GM10248 (cell line): ENCODE results near the gene CALN1.

ENCODE experiments used
- CTCF ChIA-PET: fragments of 300-600 bp; sonication (Branson Sonifier 250); formaldehyde crosslinking; extraction: SDS; loops from one replicate; lab custom pipeline; 2021; ENCODE audit warnings: antibody characterized with exemption; lab: Yijun Ruan, JAX
- POLR2A ChIA-PET: fragments of 350-650 bp; sonication (Branson Sonifier 250); formaldehyde crosslinking; extraction: SDS; loops from one replicate; lab custom pipeline; 2020; ENCODE audit warnings: antibody characterized with exemption; lab: Yijun Ruan, JAX
- DNase-seq: peaks from one replicate; pipeline ENCODE4 v3.0.0; 2012; ENCODE audit errors: extremely low spot score
- CTCF ChIP-seq: IDR thresholded peaks from 2 replicates; pipeline ENCODE4 v1.5.1; 2012; ENCODE audit warnings: mild to moderate bottlenecking, low read depth; ENCODE audit errors: extremely low read depth, missing control alignments, control extremely low read depth

CALN1 gene

GRCh38 chr7:72055426-72055825 lies 356.7 kb downstream of the CALN1 start:
- CTCF ChIA-PET = no interaction called here
- POLR2A ChIA-PET = no interaction called here
- TF ChIP-seq CTCF = no peak
- DNase-seq = no peak

- TF ChIP-seq CTCF = no peak
- no peak for DNase-seq
- ChIA-PET CTCF (no interaction called here), POLR2A (no interaction called here)
Measured at GRCh38 chr7:72053292-72053691, 358.8 kb downstream of the CALN1 start.

GRCh38 chr7:72048420-72048819 lies 363.7 kb downstream of the CALN1 start:
- DNase-seq = no peak
- ChIA-PET POLR2A (no interaction called here), CTCF (no interaction called here)
- TF ChIP-seq CTCF = no peak

GRCh38 chr7:72042855-72043254 lies 369.3 kb downstream of the CALN1 start:
- no peak for TF ChIP-seq CTCF
- POLR2A ChIA-PET = no interaction called here
- CTCF ChIA-PET = no interaction called here
- DNase-seq = no peak

GRCh38 chr7:72040641-72041040 lies 371.5 kb downstream of the CALN1 start:
- ChIA-PET POLR2A (no interaction called here), CTCF (no interaction called here)
- no peak for DNase-seq

GRCh38 chr7:72039460-72039859 lies 372.7 kb downstream of the CALN1 start:
- DNase-seq = no peak
- no peak for TF ChIP-seq CTCF
- CTCF ChIA-PET = interaction anchor here (1.0 to 1.4 kb wide), 2 partner anchors 8 to 211 kb away, joined by 3 read pairs; no protein-coding TSS in a partner anchor
- POLR2A ChIA-PET = no interaction called here

More at GRCh38 chr7:72040641-72041040, 371.5 kb downstream of the CALN1 start:
- TF ChIP-seq CTCF = no peak
